ENCODE results near the gene CPN2. TPM values are rescaled to one million over a fixed set of nuclear protein-coding genes. Genes with fewer than 3 reads are reported as not detected.

The CPN2 gene
- total RNA-seq, 1 donor from 2014 or later, result not detected

GRCh38 chr3:194296454-194297263, 54.5 kb downstream of the CPN2 start:
- peak; percentile 63 for DNase-seq (ENCODE audit: low read depth, low spot score)

- no peak for DNase-seq (ENCODE audit: low read depth, low spot score)
Measured at GRCh38 chr3:194294895-194295214, 56.3 kb downstream of the CPN2 start.

- DNase-seq (ENCODE audit: low read depth, low spot score), result no peak
Measured at GRCh38 chr3:194294199-194294894, 56.8 kb downstream of the CPN2 start.

GRCh38 chr3:194293546-194294198, 57.5 kb downstream of the CPN2 start:
- no peak for DNase-seq (ENCODE audit: low read depth, low spot score)

- DNase-seq (ENCODE audit: low read depth, low spot score), result no peak
Measured at GRCh38 chr3:194292331-194292730, 58.8 kb downstream of the CPN2 start.

Other genes with a start within 250 kb of the CPN2 start
- 18.9 and 23.8 TPM in 2 replicates for gene HES1, start 215.2 kb downstream of the CPN2 start, total RNA-seq
- gene LRRC15, start 18.4 kb upstream of the CPN2 start, total RNA-seq, result not detected in 2 replicates
- 0.07 TPM in 2 replicates for gene GP5, start 47.9 kb upstream of the CPN2 start, total RNA-seq
- 189 and 198 TPM in 2 replicates for gene ATP13A3, start 135.7 kb upstream of the CPN2 start, total RNA-seq

Data from pulmonary artery endothelial cell (primary cell).